K562 (cell line): Measurements from ENCODE around the gene LBR. TPM values are rescaled to one million over a fixed set of nuclear protein-coding genes. Genes with fewer than 3 reads are reported as not detected.

ENCODE experiments used
- ATAC-seq: fragments of 200-7000 bp; cut with Tn5 transposase; 3 replicates; pipeline ENCODE4 v1.9.1; 2020; ENCODE audit warnings: moderate library complexity
- BruUV-seq: library from RNA; stranded (reverse); fragments of 400-500 nt; replicated peaks from 2 replicates; lab custom pipeline; 2021; lab: Mats Ljungman, UMichigan
- CTCF ChIA-PET: fragments of 300-600 bp; formaldehyde crosslinking; extraction: SDS; loops from one replicate; lab custom pipeline; 2021; ENCODE audit warnings: low intra/inter-chr PET ratio; lab: Yijun Ruan, JAX
- POLR2A ChIA-PET: fragments of 300-600, 350-650 bp; sonication (Branson Sonifier 250); formaldehyde crosslinking; extraction: SDS; loops from one replicate; lab custom pipeline; 2021; ENCODE audit warnings: antibody characterized with exemption, inconsistent platforms; lab: Yijun Ruan, JAX
- DNase-seq, 4 experiments: peaks; one replicate each; pipeline versions ENCODE4 v3.0.0 to v3.0.0-alpha.2; 2011 to 2018; ENCODE audit warnings: low spot score in 3 of 4, mixed read lengths in 3 of 4; ENCODE audit errors: extremely low read depth in 1 of 4
- FAIRE-seq: peaks from 2 replicates; lab custom pipeline; 2011; peaks lifted over from hg19 to GRCh38; lab: Jason Lieb, UNC
- H2AFZ ChIP-seq: 2 replicates; pipeline ENCODE4 v1.6.0; 2011; ENCODE audit warnings: low read depth, low read length, control low read depth, inconsistent platforms
- H3K27ac ChIP-seq: fragments of 200-600 bp; 3 replicates; pipeline ENCODE4 v1.8.0; 2011; ENCODE audit warnings: low read depth, mild to moderate bottlenecking, control low read depth, inconsistent platforms, low read length, moderate library complexity, mixed read lengths; ENCODE audit errors: extremely low read depth
- H3K27me3 ChIP-seq, 2 experiments: fragments of 300-600 bp in 1 of 2; 2 replicates in 1 of 2; 3 replicates in 1 of 2; pipeline versions ENCODE4 v1.6.0 to v1.8.0; 2011; ENCODE audit warnings: inconsistent platforms in 2 of 2, low read length in 2 of 2, mild to moderate bottlenecking in 1 of 2, mixed read lengths in 1 of 2, moderate library complexity in 1 of 2; ENCODE audit not compliant: control insufficient read depth in 2 of 2, insufficient read depth in 2 of 2
- H3K36me3 ChIP-seq: fragments of 300-600 bp; 3 replicates; pipeline ENCODE4 v1.8.0; 2011; ENCODE audit warnings: mild to moderate bottlenecking, low read length, inconsistent platforms; ENCODE audit not compliant: control insufficient read depth, insufficient read depth
- H3K4me1 ChIP-seq, 2 experiments: fragments of 200-600 bp in 1 of 2; replicated peaks in 1 of 2; 2 replicates in 1 of 2; 3 replicates in 1 of 2; pipeline versions ENCODE4 v1.5.1 to v1.8.0; 2011; ENCODE audit warnings: inconsistent platforms in 2 of 2, low read length in 2 of 2, mild to moderate bottlenecking in 1 of 2, mixed read lengths in 1 of 2, moderate library complexity in 1 of 2; ENCODE audit not compliant: control insufficient read depth in 2 of 2, insufficient read depth in 2 of 2
- H3K4me2 ChIP-seq: 2 replicates; pipeline ENCODE4 v1.6.1; 2011; ENCODE audit warnings: low read length, control low read depth, inconsistent platforms, mixed read lengths; ENCODE audit not compliant: insufficient read depth
- H3K4me3 ChIP-seq: fragments of 200-600 bp; sonication (generic), shearing (Covaris generic); 2 replicates; pipeline ENCODE4 v1.5.1; 2016; ENCODE audit warnings: control low read depth, inconsistent platforms
- H3K79me2 ChIP-seq: fragments of 200-600 bp; 3 replicates; pipeline ENCODE4 v1.8.0; 2011; ENCODE audit warnings: low read length, inconsistent platforms; ENCODE audit not compliant: control insufficient read depth, insufficient read depth
- H3K9ac ChIP-seq, 2 experiments: 2 replicates each; pipeline versions ENCODE4 v1.6.0 to v1.6.1; 2011; ENCODE audit warnings: low read depth in 2 of 2, low read length in 2 of 2, control low read depth in 1 of 2, inconsistent platforms in 1 of 2, mild to moderate bottlenecking in 1 of 2, mixed read lengths in 1 of 2; ENCODE audit not compliant: insufficient read depth in 1 of 2
- H3K9me1 ChIP-seq: one replicate; pipeline ENCODE4 v1.6.0; 2011; ENCODE audit warnings: inconsistent platforms, mild to moderate bottlenecking, low read length, moderate library complexity; ENCODE audit not compliant: control insufficient read depth, insufficient read depth
- H3K9me3 ChIP-seq: replicated peaks from 2 replicates; pipeline ENCODE4 v1.5.1; 2011; ENCODE audit warnings: low read depth, low read length, inconsistent platforms; ENCODE audit not compliant: control insufficient read depth, insufficient read depth
- H4K20me1 ChIP-seq: replicated peaks from 2 replicates; pipeline ENCODE4 v1.6.1; 2011; ENCODE audit warnings: low read length, inconsistent platforms, mixed read lengths; ENCODE audit not compliant: control insufficient read depth, insufficient read depth
- HINFP ChIP-seq: fragments of 450-650 bp; conservative IDR thresholded peaks from 2 replicates; pipeline ENCODE4 v1.6.1; 2016; ENCODE audit warnings: missing genetic modification characterization, low read depth, mild to moderate bottlenecking, control low read depth, missing compliant biosample characterization
- NBN ChIP-seq: fragments of 450-650 bp; IDR thresholded peaks from 2 replicates; pipeline ENCODE4 v1.6.1; 2016; ENCODE audit warnings: low read depth, mild to moderate bottlenecking
- WGBS: fragments of 100-300 bp; shearing (Covaris generic); methylation state at CpG from one replicate; pipeline ENCODE4 v1.1.6; 2016; ENCODE audit warnings: low coverage, mixed read lengths; ENCODE audit not compliant: insufficient coverage; ENCODE audit errors: missing lambda C conversion rate; 5-methylcytosine and 5-hydroxymethylcytosine counted together
- in situ Hi-C: fragments of 300-500 bp; cut with MboI; formaldehyde crosslinking; loops from 4 replicates; pipeline ENCODE4 v1.15.0; 2018; ENCODE audit warnings: inconsistent platforms, mixed read lengths
- intact Hi-C: fragments of 100-400 bp; cut with micrococcal nuclease; formaldehyde crosslinking; loops from 2 replicates; pipeline ENCODE4 v1.14.2; 2022
- polyA plus RNA-seq, 8 experiments: library from polyadenylated mRNA; depleted of rRNA in 4 of 8; stranded (reverse) in 5 of 8; unstranded in 3 of 8; fragments of >200 nt; fragmentation: Nextera tagmentation in 2 of 8; fragmentation: Illumina TruSeq in 1 of 8; extraction: Ambion mirVana in 2 of 8; extraction: Trizol in 1 of 8; gene quantifications; 2 replicates each; pipeline versions ENCODE4 v1.2.1 to v1.2.3, GENCODE V29; 2011 to 2014; ENCODE audit warnings: inconsistent platforms in 1 of 8, missing spikeins in 1 of 8
- total RNA-seq, 7 experiments: library from RNA; depleted of rRNA in 6 of 7; stranded (reverse); fragments of >200 nt in 6 of 7; fragmentation: Illumina TruSeq in 2 of 7; extraction: Trizol in 2 of 7; gene quantifications; 2 replicates each; pipeline versions ENCODE4 v1.2.1 to v1.2.3, GENCODE V29; 2011 to 2021; ENCODE audit warnings: low replicate concordance in 1 of 7

The LBR gene
- total and polyA plus RNA-seq, 9 of the 15 experiments (the other 6 are each of a cell fraction or from before 2014, with no cell fraction given) = 102 to 229 (median 197) TPM

- Histone ChIP-seq H3K9ac (no peak overlapping the region), H3K27me3 (peaks cover 0 to under 1% of the 10 kb centered on the region in 2 experiments; a peak in 2 of 5 replicates), H3K4me1 (peaks cover 8 to 25% of the 10 kb centered on the region in 2 experiments; a peak in 3 of 5 replicates), H2AFZ (no peak overlapping the region), H4K20me1 (no peaks in the 10 kb centered on the region), H3K36me3 (no peaks in the 10 kb centered on the region), H3K9me3 (no peaks in the 10 kb centered on the region), H3K4me2 (no peak overlapping the region), H3K4me3 (no peak overlapping the region), H3K27ac (no peak overlapping the region), H3K9me1 (no peaks in the 10 kb centered on the region), H3K79me2 (no peaks in the 10 kb centered on the region)
- FAIRE-seq = no peak
- intact Hi-C loops (no loop called here), in situ Hi-C loops (loop anchor here (10.0 kb wide), 3 partner anchors 374 to 724 kb away; no protein-coding TSS in a partner anchor)
- TF ChIP-seq HINFP (no peak), NBN (no peak)
- no TSS peak for BruUV-seq
- CTCF ChIA-PET = interaction anchor here (1.1 kb wide), 1 partner anchor 505 kb away, joined by 3 read pairs; no protein-coding TSS in a partner anchor
- DNase-seq = no peak
- ATAC-seq = no peak
- WGBS = 38% methylated on average over 8 of the region's 8 CpGs
- POLR2A ChIA-PET = interaction anchor here (1.4 kb wide), 1 partner anchor 9 kb away, joined by 4 read pairs; no protein-coding TSS in a partner anchor
These were observed 43.2 kb upstream of the LBR start for GRCh38 chr1:225471109-225471452.
